Mucosa of stomach (tissue), 1 donor: Measurements from ENCODE around the gene TMEM127.
"Not testable (repeated sequence)": the region's sequence is repeated elsewhere in the genome, so short reads cannot be mapped to it uniquely, and the experiment has no call there.

ENCODE experiments used
- H3K27me3 ChIP-seq: one replicate; pipeline ENCODE4 v1.7.0; 2013; ENCODE audit warnings: mild to moderate bottlenecking, low read length; ENCODE audit not compliant: control insufficient read depth, insufficient read depth
- H3K36me3 ChIP-seq: one replicate; pipeline ENCODE4 v1.7.0; 2013; ENCODE audit warnings: low read length; ENCODE audit not compliant: control insufficient read depth, insufficient read depth
- H3K4me1 ChIP-seq: one replicate; pipeline ENCODE4 v1.7.0; 2013; ENCODE audit warnings: mild to moderate bottlenecking, low read length; ENCODE audit not compliant: control insufficient read depth, insufficient read depth
- H3K4me3 ChIP-seq: one replicate; pipeline ENCODE4 v1.7.0; 2013; ENCODE audit warnings: low read length
- H3K9ac ChIP-seq: one replicate; pipeline ENCODE4 v1.7.0; 2013; ENCODE audit warnings: mild to moderate bottlenecking, low read length, moderate library complexity
- H3K9me3 ChIP-seq: one replicate; pipeline ENCODE4 v1.7.0; 2013; ENCODE audit warnings: mild to moderate bottlenecking, low read length, moderate library complexity; ENCODE audit not compliant: control insufficient read depth
- donor health status: Pancreatic carcinoma.

TMEM127 gene

GRCh38 chr2:96265840-96266679 is at the start of gene TMEM127, which contains the start of gene CIAO1:
TMEM127 (minus strand) TSS chr2:96265997; CDS start chr2:96265381, 616 bp downstream.
CIAO1 (plus strand) TSS chr2:96266225; CDS start chr2:96266351, 126 bp downstream.
- H3K9me3 ChIP-seq = no peaks in the 10 kb centered on the region
- peak within 1 kb of the TSS; percentile 74 for H3K4me3 ChIP-seq
- peaks cover 36% of the 10 kb centered on the region for H3K4me1 ChIP-seq
- H3K27me3 ChIP-seq = no peaks in the 10 kb centered on the region
- H3K36me3 ChIP-seq = peaks cover 8% of the 10 kb centered on the region
- H3K9ac ChIP-seq = peak within 1 kb of the TSS; percentile 93

GRCh38 chr2:96315005-96315399 is 49.2 kb upstream of the TMEM127 start:
- Histone ChIP-seq H3K4me1 (no peaks in the 10 kb centered on the region), H3K9me3 (no peaks in the 10 kb centered on the region), H3K4me3 (no peak overlapping the region)

GRCh38 chr2:96308248-96308647 is 42.5 kb upstream of the TMEM127 start:
- no peaks in the 10 kb centered on the region for H3K36me3 ChIP-seq
- no peaks in the 10 kb centered on the region for H3K27me3 ChIP-seq
- no peak overlapping the region for H3K4me3 ChIP-seq
- no peak overlapping the region for H3K9ac ChIP-seq
- H3K4me1 ChIP-seq = peaks cover 11% of the 10 kb centered on the region
- H3K9me3 ChIP-seq = no peaks in the 10 kb centered on the region

More at GRCh38 chr2:96315005-96315399, 49.2 kb upstream of the TMEM127 start:
- H3K9ac ChIP-seq = no peak overlapping the region
- H3K27me3 ChIP-seq = peaks cover 19% of the 10 kb centered on the region
- H3K36me3 ChIP-seq = no peaks in the 10 kb centered on the region

- Histone ChIP-seq H3K9ac (peak overlapping the region; percentile 82), H3K9me3 (no peaks in the 10 kb centered on the region), H3K36me3 (peaks cover 5% of the 10 kb centered on the region), H3K27me3 (no peaks in the 10 kb centered on the region), H3K4me1 (peaks cover 11% of the 10 kb centered on the region), H3K4me3 (peak overlapping the region; percentile 80)
Observed at GRCh38 chr2:96306370-96306769, 40.6 kb upstream of the TMEM127 start.

GRCh38 chr2:96305979-96306308 is 40.1 kb upstream of the TMEM127 start:
- no peaks in the 10 kb centered on the region for H3K9me3 ChIP-seq
- H3K9ac ChIP-seq = peak overlapping the region; percentile 82
- peaks cover 5% of the 10 kb centered on the region for H3K36me3 ChIP-seq
- H3K4me1 ChIP-seq = peaks cover 11% of the 10 kb centered on the region
- H3K4me3 ChIP-seq = peak overlapping the region; percentile 80
- no peaks in the 10 kb centered on the region for H3K27me3 ChIP-seq

GRCh38 chr2:96305091-96305978 is 39.5 kb upstream of the TMEM127 start, which contains the start of gene SNRNP200:
SNRNP200 (minus strand) TSS chr2:96305546; CDS start chr2:96305437, 109 bp downstream.
- Histone ChIP-seq H3K36me3 (peaks cover 5% of the 10 kb centered on the region), H3K4me1 (peaks cover 11% of the 10 kb centered on the region), H3K4me3 (peak within 1 kb of the TSS; percentile 80), H3K9me3 (no peaks in the 10 kb centered on the region), H3K27me3 (no peaks in the 10 kb centered on the region), H3K9ac (peak within 1 kb of the TSS; percentile 82)

GRCh38 chr2:96304606-96305005 is 38.8 kb upstream of the TMEM127 start:
- Histone ChIP-seq H3K9ac (peak overlapping the region; percentile 82), H3K9me3 (no peaks in the 10 kb centered on the region), H3K4me3 (peak overlapping the region; percentile 80), H3K27me3 (no peaks in the 10 kb centered on the region), H3K36me3 (peaks cover 5% of the 10 kb centered on the region), H3K4me1 (peaks cover 11% of the 10 kb centered on the region)

GRCh38 chr2:96301865-96302264 is 36.1 kb upstream of the TMEM127 start:
- Histone ChIP-seq H3K36me3 (peaks cover 20% of the 10 kb centered on the region), H3K4me3 (no peak overlapping the region), H3K9me3 (no peaks in the 10 kb centered on the region), H3K4me1 (peaks cover 11% of the 10 kb centered on the region), H3K9ac (no peak overlapping the region), H3K27me3 (no peaks in the 10 kb centered on the region)

- no peaks in the 10 kb centered on the region for H3K4me1 ChIP-seq
- no peaks in the 10 kb centered on the region for H3K27me3 ChIP-seq
- H3K4me3 ChIP-seq = no peak overlapping the region
- H3K9me3 ChIP-seq = no peaks in the 10 kb centered on the region
- H3K36me3 ChIP-seq = peaks cover 31% of the 10 kb centered on the region
- H3K9ac ChIP-seq = no peak overlapping the region
Observed at GRCh38 chr2:96296925-96297324, 31.1 kb upstream of the TMEM127 start.

- H3K4me3 ChIP-seq, H3K9ac ChIP-seq, H3K27me3 ChIP-seq, H3K9me3 ChIP-seq, H3K4me1 ChIP-seq: not testable (repeated sequence)
- H3K36me3 ChIP-seq = peaks cover 48% of the 10 kb centered on the region
Observed at GRCh38 chr2:96294271-96294670, 28.5 kb upstream of the TMEM127 start.

GRCh38 chr2:96291751-96292150 is 26.0 kb upstream of the TMEM127 start:
- Histone ChIP-seq H3K36me3 (peaks cover 38% of the 10 kb centered on the region), H3K4me1 (no peaks in the 10 kb centered on the region), H3K27me3 (no peaks in the 10 kb centered on the region)

More at GRCh38 chr2:96291751-96292150, 26.0 kb upstream of the TMEM127 start:
- no peaks in the 10 kb centered on the region for H3K9me3 ChIP-seq
- no peak overlapping the region for H3K4me3 ChIP-seq
- H3K9ac ChIP-seq = no peak overlapping the region
